ENCODE measurements around the gene ATIC.

- TF ChIP-seq TAF1 (IDR thresholded peaks at IDR 0.05; ENCODE audit: low read depth) (no peak), POLR2AphosphoS5 (IDR thresholded peaks at IDR 0.05) (no peak), CTCF (IDR thresholded peaks at IDR 0.05; ENCODE audit: poor library complexity, severe bottlenecking) (no peak), MXI1 (conservative IDR thresholded peaks at IDR 0.05; ENCODE audit: poor library complexity, severe bottlenecking) (no peak), REST (IDR thresholded peaks at IDR 0.05; ENCODE audit: borderline replicate concordance) (no peak)
Observed at GRCh38 chr2:215395687-215396460, 84.0 kb downstream of the ATIC start.

All from neural cell (in vitro differentiated cells).